ENCODE data around the gene OR9G4.

The OR9G4 gene

GRCh38 chr11:56748597-56748996 is at the start of gene OR9G4:
Gene OR9G4 (minus strand): TSS chr11:56748697. CDS start chr11:56743766, 4,931 bp downstream.
- DNase-seq: no peak

GRCh38 chr11:56783448-56784041 is 35.0 kb upstream of the OR9G4 start:
- DNase-seq: no peak

GRCh38 chr11:56782167-56782847 is 33.8 kb upstream of the OR9G4 start:
- no peak for DNase-seq

GRCh38 chr11:56776809-56777208 is 28.3 kb upstream of the OR9G4 start:
- no peak for DNase-seq

GRCh38 chr11:56764976-56765375 is 16.5 kb upstream of the OR9G4 start:
- no peak for DNase-seq

- no peak for DNase-seq
These were observed 3.0 kb upstream of the OR9G4 start for GRCh38 chr11:56751480-56751879.

- DNase-seq: no peak
These were observed 1.7 kb upstream of the OR9G4 start for GRCh38 chr11:56750190-56750589.

GRCh38 chr11:56740886-56741285 is 7.6 kb downstream of the OR9G4 start:
- DNase-seq: no peak

- DNase-seq: no peak
These were observed 8.4 kb downstream of the OR9G4 start for GRCh38 chr11:56740107-56740506.

- no peak for DNase-seq
These were observed 28.0 kb downstream of the OR9G4 start for GRCh38 chr11:56720513-56720912.

GRCh38 chr11:56716379-56716854 is 32.1 kb downstream of the OR9G4 start:
- DNase-seq: no peak

- no peak for DNase-seq
These were observed 34.3 kb downstream of the OR9G4 start for GRCh38 chr11:56714206-56714605.

- DNase-seq: no peak
These were observed 42.0 kb downstream of the OR9G4 start for GRCh38 chr11:56706486-56706885.

- DNase-seq: no peak
These were observed 42.6 kb downstream of the OR9G4 start for GRCh38 chr11:56705784-56706396.

GRCh38 chr11:56700914-56701485 is 47.5 kb downstream of the OR9G4 start:
- no peak for DNase-seq

GRCh38 chr11:56700242-56700913 is 48.1 kb downstream of the OR9G4 start:
- no peak for DNase-seq

GRCh38 chr11:56698795-56699194 is 49.7 kb downstream of the OR9G4 start, which contains the start of gene OR9G1:
Gene OR9G1 (plus strand): TSS chr11:56699095. CDS start chr11:56700388, 1,293 bp downstream.
- no peak for DNase-seq

- no peak for DNase-seq
These were observed 55.1 kb downstream of the OR9G4 start for GRCh38 chr11:56693428-56693827.

Measured in activated CD8-positive, alpha-beta memory T cell treated with anti-CD3 and anti-CD28 coated beads for 24 hours (primary cell).